ENCODE results near the gene ATAD3A. TPM values are rescaled to one million over a fixed set of nuclear protein-coding genes. Genes with fewer than 3 reads are reported as not detected.
"Not testable (repeated sequence)": the region's sequence is repeated elsewhere in the genome, so short reads cannot be mapped to it uniquely, and the experiment has no call there.

ATAD3A gene
- total RNA-seq (7.1 TPM), polyA plus RNA-seq (18.8 TPM)

DNA sequence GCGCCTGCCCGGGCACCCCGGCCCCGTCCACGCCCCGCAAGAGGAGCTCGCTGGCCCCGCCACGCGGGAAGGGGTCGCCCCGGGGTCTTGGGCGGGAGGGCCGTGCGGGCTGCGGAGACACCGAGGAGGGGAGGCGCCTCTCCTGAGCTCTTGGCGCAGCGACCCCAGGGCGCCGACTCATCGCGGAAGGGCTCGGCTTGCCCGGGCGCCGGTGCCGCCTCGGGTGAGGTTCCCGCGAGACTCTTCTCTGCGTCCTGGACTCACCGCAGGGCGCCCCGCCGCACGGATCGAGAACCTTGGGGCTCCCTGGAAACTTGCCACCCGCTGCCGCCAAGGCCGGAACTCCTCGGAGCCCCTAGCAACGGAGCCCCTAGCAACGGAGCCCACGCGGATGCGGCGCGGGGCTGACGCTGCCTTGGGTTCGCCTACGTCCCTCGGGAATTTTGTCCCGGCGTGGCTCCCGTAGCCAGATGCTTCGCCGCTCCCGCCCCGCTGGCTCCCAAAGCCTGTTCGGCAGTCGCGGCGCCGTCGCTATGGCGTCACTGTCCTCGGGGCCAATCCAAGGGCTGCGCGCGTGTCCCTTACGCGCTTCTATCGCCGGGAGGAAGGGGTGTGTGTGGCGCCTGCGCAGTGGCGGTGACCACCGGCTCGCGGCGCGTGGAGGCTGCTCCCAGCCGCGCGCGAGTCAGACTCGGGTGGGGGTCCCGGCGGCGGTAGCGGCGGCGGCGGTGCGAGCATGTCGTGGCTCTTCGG is at the start of gene ATAD3A:
Gene ATAD3A (plus strand): TSS at position 630 of the 753 bp plus-strand sequence. CDS start 107 bp downstream, at position 737.
- H3K36me3 ChIP-seq (ENCODE audit: insufficient read depth): no peaks in the 10 kb centered on the region
- WGBS: under 1% methylated on average over 99 of the region's 99 CpGs
- DNase-seq (ENCODE audit: extremely low spot score): peak; percentile 89
- H3K4me3 ChIP-seq (ENCODE audit: low read depth, low read length): peak within 1 kb of the TSS; percentile 80
- H3K27ac ChIP-seq (ENCODE audit: low read depth): peak within 1 kb of the TSS; percentile 77
- no peaks in the 10 kb centered on the region for H3K4me1 ChIP-seq (ENCODE audit: insufficient read depth)

DNA sequence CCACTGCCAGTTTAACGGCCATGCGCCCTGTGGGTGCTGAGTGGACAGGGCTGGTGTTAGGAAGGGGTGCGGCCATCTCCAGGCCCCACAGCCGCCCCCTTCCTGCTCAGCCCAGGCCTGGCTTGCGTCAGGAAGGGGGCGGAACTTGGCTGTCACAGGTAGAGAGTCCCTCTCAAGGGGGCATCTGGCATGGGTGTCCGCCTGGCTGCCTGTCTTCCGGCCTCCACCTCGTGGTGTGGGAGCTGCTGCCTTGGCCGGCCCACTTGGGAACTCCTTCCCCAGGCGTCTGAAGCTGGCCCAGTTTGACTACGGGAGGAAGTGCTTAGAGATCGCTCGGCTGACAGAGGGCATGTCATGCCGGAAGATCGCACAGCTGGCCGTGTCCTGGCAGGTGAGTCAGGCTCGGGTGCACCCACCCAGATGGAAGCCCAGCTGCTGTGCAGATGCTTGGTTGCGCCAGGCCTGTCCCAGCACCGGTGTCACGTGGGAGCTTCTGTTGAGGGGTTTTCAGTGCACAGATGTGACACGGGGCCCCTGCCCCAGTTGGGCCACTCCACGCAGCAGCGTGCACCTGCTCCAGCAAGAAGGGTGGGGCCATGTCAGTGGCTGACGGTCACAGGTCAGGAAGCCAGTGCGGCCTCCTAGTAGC is 49.5 kb upstream of the ATAD3A start:
- Histone ChIP-seq H3K4me3 (ENCODE audit: low read depth, low read length) (no peak overlapping the region), H3K27ac (ENCODE audit: low read depth) (peak overlapping the region; percentile 78)

DNA sequence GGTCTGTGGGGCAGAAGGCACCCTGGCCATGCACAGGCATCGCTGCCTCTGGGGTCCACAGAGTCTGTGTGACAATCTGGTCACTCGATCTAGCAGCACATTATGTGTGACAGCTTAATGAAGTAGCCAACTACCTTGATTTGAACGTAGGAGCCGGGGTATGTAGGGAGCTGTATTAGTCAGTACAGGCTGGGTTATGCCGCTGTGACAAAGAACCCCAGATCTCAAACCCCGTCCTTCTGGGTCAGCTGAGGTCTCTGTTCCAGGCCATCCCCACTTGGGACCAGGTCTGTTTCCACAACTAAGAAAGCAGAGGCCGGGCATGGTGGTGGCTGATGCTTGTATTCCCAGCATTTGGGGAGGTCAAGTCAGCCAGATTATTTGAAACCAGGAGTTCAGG is 48.6 kb upstream of the ATAD3A start:
- DNase-seq (ENCODE audit: extremely low spot score): no peak
- WGBS: 89% methylated on average over 7 of the region's 7 CpGs
- Histone ChIP-seq H3K36me3 (ENCODE audit: insufficient read depth) (no peaks in the 10 kb centered on the region), H3K27ac (ENCODE audit: low read depth) (no peak overlapping the region), H3K4me3 (ENCODE audit: low read depth, low read length) (no peak overlapping the region), H3K4me1 (ENCODE audit: insufficient read depth) (no peaks in the 10 kb centered on the region)

More for the DNA sequence above, 49.5 kb upstream of the ATAD3A start:
- no peak for DNase-seq (ENCODE audit: extremely low spot score)
- WGBS: 46% methylated on average over 26 of the region's 26 CpGs
- Histone ChIP-seq H3K4me1 (ENCODE audit: insufficient read depth) (no peaks in the 10 kb centered on the region), H3K36me3 (ENCODE audit: insufficient read depth) (no peaks in the 10 kb centered on the region)

DNA sequence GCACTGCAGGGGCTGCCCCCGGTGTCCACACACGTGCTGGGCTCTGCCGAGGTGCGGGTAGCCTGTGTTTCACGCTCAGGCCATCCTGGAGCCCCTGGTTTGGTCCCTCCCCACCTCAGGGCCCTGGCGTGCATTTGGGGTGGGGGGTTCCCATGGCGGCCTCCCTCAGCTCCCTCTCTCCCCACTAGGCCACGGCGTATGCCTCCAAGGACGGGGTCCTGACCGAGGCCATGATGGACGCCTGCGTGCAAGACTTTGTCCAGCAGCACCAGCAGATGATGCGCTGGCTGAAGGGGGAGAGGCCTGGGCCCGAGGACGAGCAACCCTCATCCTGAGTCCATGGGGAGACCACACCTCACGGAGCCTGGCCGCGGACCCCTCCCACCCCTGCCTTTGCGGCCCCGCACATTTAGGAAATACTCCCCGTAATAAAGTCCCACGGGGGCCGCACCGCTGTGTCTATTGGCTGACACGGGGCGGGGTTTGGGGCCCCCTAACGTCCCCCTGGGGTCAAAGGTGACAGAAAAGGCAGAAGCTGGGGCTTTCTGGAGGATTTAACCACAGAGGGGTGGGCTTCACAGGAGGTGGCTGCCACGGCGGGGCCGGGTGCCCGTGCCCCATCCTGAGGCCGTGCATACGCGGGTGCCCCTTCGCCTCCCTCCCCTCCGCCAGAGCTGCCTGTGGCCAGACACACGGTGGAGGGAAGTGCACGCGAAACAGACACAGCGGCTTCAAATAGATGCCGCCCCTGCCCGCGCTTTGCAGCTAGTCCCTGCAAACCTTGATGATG is 43.6 kb upstream of the ATAD3A start:
- not testable (repeated sequence) for DNase-seq (ENCODE audit: extremely low spot score); H3K4me1 ChIP-seq (ENCODE audit: insufficient read depth)
- WGBS: 80% methylated on average over 35 of the region's 44 CpGs

DNA sequence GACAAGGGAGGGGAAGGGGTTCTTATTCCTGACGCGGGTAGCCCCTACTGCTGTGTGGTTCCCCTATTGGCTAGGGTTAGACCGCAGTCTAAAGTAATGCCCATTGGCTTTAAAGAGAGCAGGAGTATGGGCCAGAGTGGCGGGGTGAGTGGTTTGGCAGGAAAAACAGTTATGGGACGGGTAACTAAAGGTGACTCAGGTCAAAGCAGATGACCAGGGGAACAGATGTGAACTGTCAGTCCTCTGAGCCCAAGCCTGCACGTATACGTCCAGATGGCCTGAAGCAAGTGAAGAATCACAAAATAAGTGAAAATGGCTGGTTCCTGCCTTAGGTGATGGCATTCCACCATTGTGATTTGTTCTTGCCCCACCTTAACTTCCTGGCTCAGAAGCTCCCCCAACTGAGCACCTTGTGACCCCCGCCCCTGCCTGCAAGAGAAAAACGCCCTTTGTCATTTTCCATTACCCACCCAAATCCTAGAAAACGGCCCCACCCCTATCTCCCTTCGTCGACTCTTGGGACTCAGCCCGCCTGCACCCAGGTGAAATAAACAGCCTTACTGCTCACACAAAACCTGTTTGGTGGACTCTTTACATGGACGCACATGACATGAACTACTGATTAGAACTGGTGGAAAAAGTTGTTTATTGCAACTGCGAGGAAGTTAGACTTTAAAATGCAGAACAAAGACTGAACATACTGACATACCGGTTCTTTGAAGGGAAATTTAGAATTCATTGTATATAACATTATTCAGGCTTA is 41.2 kb upstream of the ATAD3A start:
- Histone ChIP-seq H3K4me1 (ENCODE audit: insufficient read depth) (no peaks in the 10 kb centered on the region), H3K4me3 (ENCODE audit: low read depth, low read length) (peak overlapping the region; percentile 78), H3K27ac (ENCODE audit: low read depth) (peak overlapping the region; percentile 69), H3K36me3 (ENCODE audit: insufficient read depth) (peaks cover 2% of the 10 kb centered on the region)
- DNase-seq (ENCODE audit: extremely low spot score): peak; percentile 2
- 13% methylated on average over 16 of the region's 16 CpGs for WGBS

More for the DNA sequence above, 43.6 kb upstream of the ATAD3A start:
- not testable (repeated sequence) for H3K36me3 ChIP-seq (ENCODE audit: insufficient read depth); H3K4me3 ChIP-seq (ENCODE audit: low read depth, low read length); H3K27ac ChIP-seq (ENCODE audit: low read depth)

DNA sequence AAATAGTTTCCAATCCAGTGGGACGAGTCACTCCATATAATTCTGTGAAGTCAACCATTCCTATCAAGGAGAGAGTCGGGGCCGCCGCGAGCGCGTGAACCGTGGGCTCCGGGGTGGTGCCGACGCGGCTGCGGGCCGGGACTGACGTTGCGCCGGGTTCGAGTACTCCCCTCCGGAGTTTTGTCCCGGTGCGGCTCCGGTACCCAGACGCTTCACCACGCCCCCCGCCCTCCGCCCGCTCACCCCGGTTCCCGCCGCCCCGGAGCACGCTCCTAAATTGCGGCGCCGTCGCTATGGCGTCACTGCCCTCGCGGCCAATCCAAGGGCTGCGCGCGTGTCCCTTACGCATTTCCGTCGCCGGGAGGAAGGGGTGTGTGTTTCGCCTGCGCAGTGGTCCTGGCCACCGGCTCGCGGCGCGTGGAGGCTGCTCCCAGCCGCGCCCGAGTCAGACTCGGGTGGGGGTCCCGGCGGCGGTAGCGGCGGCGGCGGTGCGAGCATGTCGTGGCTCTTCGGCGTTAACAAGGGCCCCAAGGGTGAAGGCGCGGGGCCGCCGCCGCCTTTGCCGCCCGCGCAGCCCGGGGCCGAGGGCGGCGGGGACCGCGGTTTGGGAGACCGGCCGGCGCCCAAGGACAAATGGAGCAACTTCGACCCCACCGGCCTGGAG is 40.4 kb upstream of the ATAD3A start, which contains the start of gene ATAD3B:
Gene ATAD3B (plus strand): TSS at position 377 of the 664 bp plus-strand sequence. CDS start 120 bp downstream, at position 497.
- WGBS: under 1% methylated on average over 87 of the region's 87 CpGs
- peak; percentile 81 for DNase-seq (ENCODE audit: extremely low spot score)
- Histone ChIP-seq H3K4me1 (ENCODE audit: insufficient read depth) (no peaks in the 10 kb centered on the region), H3K4me3 (ENCODE audit: low read depth, low read length) (peak within 1 kb of the TSS; percentile 78), H3K36me3 (ENCODE audit: insufficient read depth) (peaks cover 2% of the 10 kb centered on the region), H3K27ac (ENCODE audit: low read depth) (peak within 1 kb of the TSS; percentile 69)

DNA sequence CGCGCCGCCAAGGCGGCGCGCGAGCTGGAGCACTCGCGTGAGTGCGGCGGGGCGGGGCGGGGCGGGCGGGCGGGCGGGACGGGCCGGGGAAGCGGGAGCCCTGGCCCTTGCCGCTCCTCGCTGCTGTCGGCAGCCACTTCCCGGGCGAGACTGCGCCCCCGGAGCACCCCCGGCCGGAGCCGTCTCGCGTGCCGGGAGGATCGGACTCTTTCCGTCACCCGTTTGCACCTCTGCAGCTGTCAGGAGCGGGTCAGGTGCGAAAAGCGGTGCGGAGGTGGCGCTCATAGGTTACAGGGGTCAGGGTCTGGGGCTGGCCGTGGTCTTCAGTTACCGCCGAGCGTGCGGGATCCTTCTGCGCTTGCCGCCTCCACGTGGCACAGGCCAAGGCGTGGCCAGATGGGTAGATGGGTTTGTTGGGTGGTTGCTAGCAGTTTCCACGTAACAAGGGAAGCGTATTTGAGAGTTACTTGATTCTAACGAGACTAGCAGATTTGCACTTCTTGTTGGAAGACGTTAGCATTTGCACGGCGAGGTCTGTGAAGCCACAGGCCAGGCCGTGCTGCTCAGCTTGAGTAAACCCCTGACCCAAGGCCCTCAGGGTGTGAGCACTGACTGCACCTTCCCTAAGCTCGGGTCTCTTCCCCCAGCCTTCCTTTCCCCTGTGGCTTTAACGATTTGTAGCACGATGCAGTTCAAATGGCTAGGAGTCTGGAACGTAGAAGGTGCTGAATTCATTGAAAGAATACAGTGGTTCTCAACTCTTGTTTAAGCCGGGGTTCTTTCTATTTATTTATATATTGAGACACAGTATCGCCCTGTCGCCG is 39.7 kb upstream of the ATAD3A start:
- peak overlapping the region; percentile 78 for H3K4me3 ChIP-seq (ENCODE audit: low read depth, low read length)
- H3K36me3 ChIP-seq (ENCODE audit: insufficient read depth); DNase-seq (ENCODE audit: extremely low spot score); H3K4me1 ChIP-seq (ENCODE audit: insufficient read depth); H3K27ac ChIP-seq (ENCODE audit: low read depth): not testable (repeated sequence)
- 3% methylated on average over 53 of the region's 65 CpGs for WGBS

DNA sequence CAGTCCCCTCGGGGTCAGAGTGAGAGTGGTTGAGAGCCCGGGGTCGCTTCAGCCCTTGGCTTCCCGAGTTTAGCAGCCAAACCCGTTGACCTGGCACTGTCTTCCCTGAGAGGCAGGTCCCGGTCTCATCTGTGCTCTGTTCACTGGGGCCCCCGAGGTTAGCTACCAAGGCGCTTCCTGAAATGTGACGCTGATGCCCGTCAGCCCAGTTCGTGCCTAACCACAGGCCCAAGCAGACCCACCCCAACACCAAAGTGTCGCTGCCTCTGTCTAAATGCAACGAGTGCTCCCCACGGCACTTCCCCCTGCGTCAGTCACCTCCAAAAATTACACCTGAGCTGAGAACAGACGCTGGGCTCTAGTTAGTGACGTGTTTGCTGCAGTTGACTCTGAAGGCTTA is 36.0 kb upstream of the ATAD3A start:
- not testable (repeated sequence) for H3K36me3 ChIP-seq (ENCODE audit: insufficient read depth); DNase-seq (ENCODE audit: extremely low spot score); H3K4me3 ChIP-seq (ENCODE audit: low read depth, low read length); H3K27ac ChIP-seq (ENCODE audit: low read depth); H3K4me1 ChIP-seq (ENCODE audit: insufficient read depth)
- WGBS: 87% methylated on average over 15 of the region's 17 CpGs

DNA sequence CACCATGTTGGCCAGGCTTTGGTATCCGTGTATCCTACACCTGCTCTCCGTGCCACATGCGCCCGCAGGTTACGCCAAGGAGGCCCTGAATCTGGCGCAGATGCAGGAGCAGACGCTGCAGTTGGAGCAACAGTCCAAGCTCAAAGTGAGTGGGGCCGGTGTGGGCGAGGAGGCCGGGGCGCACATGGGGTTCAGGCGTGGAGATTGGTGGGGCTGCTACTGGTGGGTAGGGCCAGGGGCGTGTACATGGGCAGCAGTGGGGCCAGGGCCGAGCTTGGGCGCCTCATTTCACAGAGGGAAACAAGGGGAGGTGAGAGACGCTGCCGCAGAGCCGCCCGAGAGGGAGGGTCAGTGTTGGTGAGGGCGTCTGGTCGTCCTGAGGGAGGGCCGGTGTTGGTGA is 34.8 kb upstream of the ATAD3A start:
- DNase-seq (ENCODE audit: extremely low spot score): no peak
- no peaks in the 10 kb centered on the region for H3K4me1 ChIP-seq (ENCODE audit: insufficient read depth)
- 97% methylated on average over 22 of the region's 22 CpGs for WGBS
- no peak overlapping the region for H3K4me3 ChIP-seq (ENCODE audit: low read depth, low read length)
- peaks cover 2% of the 10 kb centered on the region for H3K36me3 ChIP-seq (ENCODE audit: insufficient read depth)
- no peak overlapping the region for H3K27ac ChIP-seq (ENCODE audit: low read depth)

DNA sequence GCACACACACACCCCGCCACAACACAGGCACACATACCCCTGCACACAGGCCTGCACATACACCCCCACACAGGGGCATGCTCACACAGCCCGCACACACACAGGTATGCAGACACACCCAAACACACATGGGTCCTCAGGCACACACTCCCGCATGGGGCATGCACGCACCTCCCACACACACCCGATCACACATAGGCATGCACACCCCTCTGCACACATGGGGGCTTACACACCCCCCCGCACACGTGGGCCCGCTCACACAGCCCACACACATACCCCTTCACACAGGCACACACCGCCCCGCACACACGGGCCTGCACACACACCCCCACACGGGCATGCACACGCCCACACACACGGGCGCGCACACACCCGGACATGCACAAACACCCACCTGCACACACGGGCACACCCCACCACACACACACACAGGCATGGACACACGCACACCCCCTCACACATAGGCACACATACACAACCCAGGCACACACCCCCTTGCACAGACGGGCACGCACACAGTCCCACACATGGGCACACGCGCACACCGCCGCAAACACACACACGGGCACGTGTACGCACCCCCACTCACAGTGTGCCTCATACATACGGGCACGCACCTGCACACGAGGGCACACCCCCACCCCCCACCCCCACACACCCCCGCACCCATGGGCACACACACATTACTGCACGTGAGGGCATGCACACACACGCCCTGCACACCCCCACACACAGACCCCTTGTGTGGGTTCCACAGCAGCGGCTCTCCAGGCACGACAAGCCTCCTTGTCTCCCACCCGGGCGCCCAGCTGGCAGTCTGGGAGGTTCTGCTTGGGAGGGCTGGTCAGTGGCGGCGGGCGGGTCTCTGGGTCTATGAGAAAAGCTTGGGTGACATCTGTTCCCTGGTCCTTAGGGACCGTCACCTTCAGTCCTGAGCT is 32.1 kb upstream of the ATAD3A start:
- DNase-seq (ENCODE audit: extremely low spot score): no peak
- WGBS: 94% methylated on average over 42 of the region's 42 CpGs
- Histone ChIP-seq H3K27ac (ENCODE audit: low read depth) (no peak overlapping the region), H3K4me1 (ENCODE audit: insufficient read depth) (no peaks in the 10 kb centered on the region), H3K36me3 (ENCODE audit: insufficient read depth) (peaks cover 4% of the 10 kb centered on the region), H3K4me3 (ENCODE audit: low read depth, low read length) (no peak overlapping the region)

DNA sequence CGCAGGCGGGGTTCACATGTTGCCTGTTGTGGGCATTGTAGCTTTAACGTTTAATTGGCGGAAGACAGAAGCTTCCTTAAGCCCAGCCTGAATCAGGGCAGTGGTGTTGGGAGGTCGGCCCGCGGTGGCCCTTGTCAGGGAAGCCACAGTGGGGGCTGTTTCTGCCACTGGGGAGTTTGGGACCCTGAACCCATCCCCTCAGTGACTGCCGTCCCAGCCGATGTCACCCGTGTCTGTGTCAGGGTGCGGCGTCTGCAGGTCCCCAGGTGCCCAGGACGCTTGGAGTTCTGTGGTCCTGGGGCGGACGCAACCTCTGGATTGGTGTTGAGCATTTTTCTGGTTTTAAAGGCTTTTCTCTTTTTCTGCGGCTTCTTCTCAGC is 31.5 kb upstream of the ATAD3A start:
- not testable (repeated sequence) for H3K27ac ChIP-seq (ENCODE audit: low read depth); H3K4me3 ChIP-seq (ENCODE audit: low read depth, low read length); H3K4me1 ChIP-seq (ENCODE audit: insufficient read depth); DNase-seq (ENCODE audit: extremely low spot score); H3K36me3 ChIP-seq (ENCODE audit: insufficient read depth)
- WGBS: 97% methylated on average over 16 of the region's 16 CpGs
